GM18505 (cell line): Measurements from ENCODE around the gene PAFAH1B2.
"Not testable (repeated sequence)": the region's sequence is repeated elsewhere in the genome, so short reads cannot be mapped to it uniquely, and the experiment has no call there.

Experiments used
- ATAC-seq: cut with Tn5 transposase; IDR thresholded peaks from one replicate; pipeline ENCODE4 v1.9.1; 2021; ENCODE audit not compliant: unreplicated experiment
- POLR2A ChIP-seq: IDR thresholded peaks from 4 replicates; pipeline ENCODE4 v1.6.1; 2011; ENCODE audit warnings: borderline replicate concordance; ENCODE audit not compliant: insufficient read depth, insufficient read length; ENCODE audit errors: extremely low read depth

The PAFAH1B2 gene

DNA sequence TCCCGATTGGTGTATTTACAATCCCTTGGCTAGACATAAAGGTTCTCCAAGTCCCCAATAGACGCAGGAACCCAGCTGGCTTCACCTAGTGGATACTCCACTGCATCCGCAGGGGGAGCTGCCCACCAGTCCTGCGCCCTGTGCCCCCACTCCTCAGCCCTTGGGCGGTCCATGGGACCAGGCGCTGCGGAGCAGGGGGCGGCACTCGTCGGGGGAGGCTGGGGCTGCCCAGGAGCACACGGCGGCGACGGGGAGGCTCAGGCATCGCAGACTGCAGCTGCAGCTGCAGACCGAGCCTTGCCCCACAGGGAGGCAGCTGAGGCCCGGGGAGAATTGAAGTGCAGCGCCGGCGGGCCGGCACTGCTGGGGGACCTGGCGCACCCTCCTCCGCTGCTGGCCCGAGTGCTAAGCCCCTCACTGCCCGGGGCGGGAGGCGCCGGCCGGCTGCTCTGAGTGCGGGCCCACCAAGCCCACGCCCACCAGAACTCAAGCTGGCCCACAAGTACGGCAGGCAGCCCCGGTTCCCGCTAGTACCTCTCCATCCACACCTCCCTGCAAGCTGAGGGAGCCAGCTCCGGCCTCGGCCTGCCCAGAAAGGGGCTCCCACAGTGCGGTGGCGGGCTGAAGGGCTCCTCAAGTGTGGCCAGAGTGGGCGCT is 33.7 kb upstream of the PAFAH1B2 start:
- TF ChIP-seq POLR2A, result no peak
- no peak for ATAC-seq

DNA sequence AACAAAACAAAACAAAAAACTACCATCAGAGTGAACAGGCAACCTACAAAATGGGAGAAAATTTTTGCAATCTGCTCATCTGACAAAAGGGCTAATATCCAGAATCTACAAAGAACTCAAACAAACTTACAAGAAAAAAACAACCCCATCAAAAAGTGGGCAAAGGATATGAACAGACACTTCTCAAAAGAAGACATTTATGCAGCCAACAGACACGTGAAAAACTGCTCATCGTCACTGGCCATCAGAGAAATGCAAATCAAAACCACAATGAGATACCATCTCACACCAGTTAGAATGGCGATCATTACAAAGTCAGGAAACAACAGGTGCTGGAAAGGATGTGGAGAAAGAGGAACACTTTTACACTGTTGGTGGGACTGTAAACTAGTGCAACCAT is 31.6 kb upstream of the PAFAH1B2 start:
- not testable (repeated sequence) for ATAC-seq

DNA sequence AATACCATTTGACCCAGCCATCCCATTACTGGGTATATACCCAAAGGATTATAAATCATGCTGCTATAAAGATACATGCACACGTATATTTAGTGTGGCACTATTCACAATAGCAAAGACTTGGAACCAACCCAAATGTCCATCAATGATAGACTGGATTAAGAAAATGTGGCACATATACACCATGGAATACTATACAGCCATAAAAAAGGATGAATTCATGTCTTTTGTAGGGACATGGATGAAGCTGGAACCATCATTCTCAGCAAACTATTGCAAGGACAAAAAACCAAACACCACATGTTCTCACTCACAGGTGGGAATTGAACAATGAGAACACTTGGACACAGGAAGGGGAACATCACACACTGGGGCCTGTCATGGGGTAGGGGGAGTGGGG is 31.1 kb upstream of the PAFAH1B2 start:
- ATAC-seq, result not testable (repeated sequence)

DNA sequence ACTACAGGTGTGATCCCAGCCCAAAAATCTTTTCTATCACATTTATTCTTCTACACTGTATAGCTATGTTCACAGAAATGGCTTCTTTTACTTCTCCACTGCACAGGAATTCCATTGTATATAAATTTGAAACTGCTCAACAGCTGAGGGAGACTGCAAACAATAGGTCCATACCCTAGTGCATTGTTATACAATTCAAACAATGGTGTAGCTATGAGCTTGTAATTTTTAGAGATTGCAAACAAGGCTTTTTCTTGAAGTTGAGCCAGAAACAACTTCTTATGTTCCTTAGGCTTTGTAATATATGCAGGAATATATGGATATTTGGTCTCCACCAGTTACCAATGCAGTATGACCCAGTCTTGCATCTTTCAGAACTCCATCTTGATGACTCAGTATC is 26.4 kb upstream of the PAFAH1B2 start:
- no peak for TF ChIP-seq POLR2A
- ATAC-seq, result no peak

DNA sequence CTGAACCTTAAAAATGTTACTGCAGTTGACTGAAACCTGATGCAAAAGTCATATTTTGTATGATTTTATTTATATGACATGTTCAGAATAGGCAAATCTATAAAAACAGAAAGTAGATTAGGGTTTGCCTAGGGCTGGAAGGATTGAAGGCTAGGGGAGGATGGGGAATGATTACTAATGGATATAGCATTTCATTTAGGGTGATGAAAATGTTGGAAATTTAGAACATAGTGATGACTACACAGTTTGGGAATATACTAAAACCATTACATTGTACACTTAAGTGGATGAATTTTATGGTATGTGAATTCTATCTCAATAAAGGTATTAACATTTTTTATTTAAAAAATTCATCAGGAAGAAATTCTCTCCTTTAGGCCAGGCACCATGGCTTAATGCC is 22.9 kb upstream of the PAFAH1B2 start:
- TF ChIP-seq POLR2A, result no peak
- no peak for ATAC-seq

DNA sequence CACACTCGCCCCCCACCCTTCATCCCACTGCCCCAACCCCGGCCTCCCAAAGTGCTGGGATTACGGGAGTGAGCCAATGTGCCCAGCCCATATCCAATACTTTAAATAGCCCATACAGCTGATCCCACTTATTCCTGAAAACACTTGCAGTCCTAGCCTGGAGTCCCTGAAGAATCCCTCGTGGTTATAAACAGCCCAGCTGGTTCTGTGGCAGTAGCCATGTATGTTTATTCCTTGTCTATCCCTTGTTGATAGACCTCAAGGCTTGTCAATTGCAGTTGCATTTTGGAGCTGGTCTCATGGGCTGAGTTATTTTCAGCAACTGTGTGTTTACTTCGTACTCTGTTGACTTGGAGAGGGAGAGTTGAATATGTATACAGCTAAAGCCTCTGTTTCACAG is 21.5 kb upstream of the PAFAH1B2 start:
- TF ChIP-seq POLR2A, result no peak
- ATAC-seq, result no peak

DNA sequence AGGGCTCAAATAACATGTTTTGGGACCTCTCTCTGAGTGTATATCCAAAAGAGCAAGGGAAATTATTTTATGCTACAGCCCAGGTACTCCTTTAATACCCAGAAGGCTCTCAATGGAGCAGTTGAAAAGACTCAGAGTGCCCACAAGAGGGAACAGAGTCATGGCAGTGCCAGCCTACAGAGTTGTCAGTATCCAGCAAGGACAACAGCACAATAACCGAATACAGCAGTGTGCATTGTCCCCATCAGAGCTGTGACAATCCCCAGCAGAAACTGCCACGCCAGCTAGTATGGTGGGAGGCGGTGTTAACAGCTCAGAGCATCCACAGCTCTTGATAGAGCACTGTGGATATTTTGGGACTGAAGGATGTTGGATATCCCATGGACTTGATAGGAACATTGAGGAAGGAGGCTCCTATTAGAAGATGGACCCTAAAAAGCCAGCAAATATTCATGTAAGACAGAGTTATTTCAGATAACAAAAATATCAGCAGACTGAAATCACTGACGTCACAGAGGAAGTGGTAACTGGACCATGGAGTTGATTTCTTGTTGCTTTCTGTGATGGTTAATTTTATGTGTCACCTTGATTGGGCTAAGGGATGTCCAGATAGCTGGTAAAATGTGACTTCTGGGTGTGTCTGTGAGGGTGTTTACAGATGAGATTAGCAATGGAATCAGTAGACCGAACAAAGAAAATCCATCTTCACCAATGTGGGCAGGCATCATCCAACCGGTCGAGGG is 17.7 kb upstream of the PAFAH1B2 start:
- TF ChIP-seq POLR2A, result no peak
- ATAC-seq, result no peak

DNA sequence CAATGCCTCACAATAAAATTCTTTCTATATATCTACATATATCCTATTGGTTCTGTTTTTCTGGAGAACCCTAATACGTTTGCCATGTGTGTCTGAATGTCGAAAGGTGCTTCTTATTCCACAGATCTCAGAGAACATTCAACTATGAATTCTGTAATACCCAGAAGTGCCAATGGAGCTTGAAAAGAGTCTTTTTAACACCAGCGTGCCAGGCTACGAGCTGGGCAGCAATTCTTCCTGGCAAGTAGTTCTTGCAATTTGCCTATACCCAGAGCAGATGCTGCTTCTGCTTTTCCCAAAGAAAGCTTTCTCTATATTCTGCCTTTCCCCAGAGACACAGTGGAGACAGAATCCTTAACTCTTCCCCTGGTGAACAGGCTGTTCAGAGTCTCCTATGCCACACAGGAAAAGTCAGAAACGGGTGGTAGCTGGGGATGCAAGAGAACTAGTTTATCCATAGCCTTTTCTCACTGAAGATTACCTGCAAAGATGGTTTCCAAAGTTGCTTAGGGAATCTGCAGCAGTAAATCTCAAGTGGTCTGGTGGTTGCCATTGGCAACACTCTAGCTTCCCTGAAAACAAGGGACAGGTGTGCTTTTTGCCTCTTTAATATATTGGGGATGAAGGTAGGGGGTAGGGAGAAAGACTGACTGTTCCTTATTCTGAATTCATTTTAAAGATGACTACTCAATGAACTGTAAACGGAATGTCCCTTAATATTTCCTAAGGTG is 16.8 kb upstream of the PAFAH1B2 start:
- TF ChIP-seq POLR2A, result no peak
- ATAC-seq, result no peak

DNA sequence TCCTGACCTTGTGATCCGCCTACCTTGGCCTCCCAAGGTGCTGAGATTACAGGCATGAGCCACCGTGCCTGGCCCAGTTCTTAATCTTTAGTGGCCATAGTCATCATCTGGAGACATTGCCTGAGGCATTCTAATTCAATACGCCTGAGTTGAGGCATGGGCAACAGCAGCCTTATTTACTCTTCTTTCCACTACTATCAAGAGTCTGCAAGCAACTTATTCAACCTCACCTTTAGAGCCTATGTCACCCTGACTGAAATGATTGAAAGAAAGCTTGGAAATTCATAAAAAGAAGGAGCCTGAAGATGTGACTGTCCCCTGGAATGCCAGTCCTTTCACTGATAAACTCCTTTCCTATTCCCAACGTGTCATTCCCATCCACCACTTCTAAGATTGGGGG is 15.8 kb upstream of the PAFAH1B2 start:
- no peak for TF ChIP-seq POLR2A

DNA sequence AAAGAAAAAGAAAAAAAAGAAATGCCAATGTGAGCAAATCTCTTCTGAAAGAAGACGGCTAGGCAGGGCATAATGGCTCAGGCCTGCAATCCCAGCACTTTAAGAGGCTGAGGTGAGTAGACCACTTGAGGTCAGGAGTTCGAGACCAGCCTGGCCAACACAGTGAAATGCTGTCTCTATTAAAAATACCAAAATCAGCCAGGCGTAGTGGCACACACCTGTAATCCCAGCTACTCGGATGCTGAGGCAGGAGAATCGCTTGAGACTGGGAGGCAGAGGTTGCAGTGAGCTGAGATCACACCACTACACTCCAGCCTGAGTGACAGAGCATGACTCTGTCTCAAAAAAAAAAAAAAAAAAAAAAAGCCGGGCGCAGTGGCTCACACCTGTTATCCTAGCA is 13.7 kb upstream of the PAFAH1B2 start:
- ATAC-seq, result not testable (repeated sequence)

More for the DNA sequence above, 15.8 kb upstream of the PAFAH1B2 start:
- ATAC-seq, result no peak

DNA sequence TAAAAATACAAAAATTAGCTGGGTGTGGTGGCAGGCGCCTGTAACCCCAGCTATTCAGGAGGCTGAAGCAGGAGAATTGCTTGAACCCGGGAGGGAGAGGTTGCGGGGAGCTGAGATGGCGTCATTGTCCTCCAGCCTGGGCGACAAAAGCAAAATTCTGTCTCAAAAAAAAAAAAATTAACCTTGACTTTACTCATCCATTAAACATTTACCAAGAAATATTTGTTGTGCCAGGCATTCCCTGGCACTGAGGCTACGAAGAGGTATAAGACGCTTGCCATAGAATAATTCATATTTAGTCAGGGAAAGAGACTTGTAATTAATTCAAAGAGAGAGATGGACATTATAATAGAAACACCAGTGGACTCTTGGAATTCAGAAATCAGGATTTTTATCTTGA is 13.2 kb upstream of the PAFAH1B2 start:
- no peak for ATAC-seq
- no peak for TF ChIP-seq POLR2A

DNA sequence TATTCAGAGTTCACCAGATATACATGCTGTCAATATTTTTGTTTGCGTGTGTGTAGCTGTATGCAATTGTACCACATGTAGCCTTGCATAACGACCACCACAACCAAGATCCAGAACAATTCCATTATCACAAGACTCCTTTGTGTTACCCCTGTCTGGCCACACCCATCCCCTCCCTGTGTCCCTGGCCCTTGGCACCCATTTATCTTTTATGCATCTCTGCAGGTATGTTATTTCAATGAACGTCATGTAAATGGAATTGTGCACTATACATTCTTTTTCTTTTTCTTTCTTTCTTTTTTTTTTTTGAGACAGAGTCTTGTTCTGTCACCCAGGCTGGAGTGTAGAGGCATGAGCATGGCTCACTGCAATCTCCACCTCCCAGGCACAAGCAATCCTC is 9.7 kb upstream of the PAFAH1B2 start:
- ATAC-seq, result no peak

DNA sequence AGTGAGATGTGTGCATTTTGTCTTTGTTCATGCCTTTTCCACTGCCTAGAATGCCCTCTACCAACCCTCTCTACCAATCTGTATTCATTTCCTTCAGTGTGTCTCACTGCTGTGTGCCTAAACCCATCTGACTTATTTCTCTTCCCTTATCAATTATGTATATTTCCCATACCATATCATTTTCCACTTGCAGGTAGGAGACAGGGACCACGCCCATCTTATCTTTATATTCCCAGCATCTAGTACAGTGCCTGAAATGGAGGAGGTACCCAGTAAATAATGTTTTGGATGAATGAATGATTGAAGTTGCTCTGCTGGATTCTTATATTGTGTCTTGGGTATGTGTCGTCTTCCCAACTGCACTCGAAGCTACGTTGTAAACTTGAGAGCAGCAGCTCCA is 9.1 kb upstream of the PAFAH1B2 start:
- ATAC-seq, result not testable (repeated sequence)

More for the DNA sequence above, 9.7 kb upstream of the PAFAH1B2 start:
- no peak for TF ChIP-seq POLR2A

DNA sequence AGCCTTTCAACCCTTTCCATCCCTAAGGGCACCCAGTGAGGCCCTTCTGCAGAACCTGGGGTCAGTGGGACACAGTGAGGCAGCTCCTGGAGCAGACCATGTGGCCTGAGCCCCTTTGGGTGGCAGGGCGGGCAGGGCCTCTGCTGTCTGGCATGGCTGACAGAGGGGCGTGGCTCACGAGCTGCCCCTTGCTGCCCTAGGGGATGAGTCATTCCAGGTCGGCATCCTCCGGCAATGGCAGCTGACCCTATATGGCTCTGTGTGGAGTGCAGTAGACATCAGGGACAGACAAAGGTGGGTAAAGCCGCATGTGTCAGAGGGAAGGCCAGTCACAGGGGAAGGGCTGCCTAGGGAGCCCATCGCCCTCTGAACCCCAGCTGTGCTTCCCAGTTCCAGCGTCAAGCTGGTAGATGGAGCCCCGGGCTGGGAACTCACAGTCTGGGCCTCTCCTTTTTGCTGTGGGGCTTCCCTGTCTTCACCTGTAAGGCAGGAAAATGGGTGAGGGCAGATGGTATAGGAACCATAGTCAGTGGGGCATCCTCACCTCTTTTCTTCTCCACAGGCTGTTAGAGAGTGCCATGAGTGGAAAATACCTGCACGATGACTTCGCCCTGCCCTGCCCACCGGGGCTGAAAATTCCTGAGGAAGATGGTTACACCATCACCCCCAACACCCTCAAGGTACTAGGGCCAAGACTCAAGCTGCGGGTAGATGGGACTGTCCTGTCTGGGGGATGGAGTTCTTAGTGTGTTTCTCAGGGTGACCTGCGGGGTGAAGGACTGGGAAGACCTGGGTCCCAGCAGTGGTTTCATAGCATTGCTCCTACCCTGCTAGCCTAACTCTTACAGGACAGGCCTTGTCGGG is 6.6 kb upstream of the PAFAH1B2 start:
- not testable (repeated sequence) for ATAC-seq
